ENCODE measurements around the gene RAB40AL. TPM values are rescaled to one million over a fixed set of nuclear protein-coding genes. Genes with fewer than 3 reads are reported as not detected.

Gene RAB40AL
- total and polyA plus RNA-seq, 4 donors, result 0.05 to 2.4 (median 0.80) TPM

- DNase-seq, result no peak
- Histone ChIP-seq H3K27ac (ENCODE audit: low read depth in 1 of 2, low read length in 1 of 2) (no peak overlapping the region), H3K4me3 (no peak overlapping the region), H3K27me3 (ENCODE audit: control insufficient read depth in 3 of 3, insufficient read depth in 3 of 3, low read length in 2 of 3) (peaks cover 4 to 11% (median 9%) of the 10 kb centered on the region in 3 donors), H3K9me3 (ENCODE audit: control insufficient read depth in 4 of 4, insufficient read depth in 3 of 4, low read length in 3 of 4) (no peaks in the 10 kb centered on the region), H3K36me3 (ENCODE audit: control insufficient read depth in 4 of 4, insufficient read depth in 4 of 4, low read length in 4 of 4) (no peaks in the 10 kb centered on the region), H3K9ac (ENCODE audit: insufficient read depth in 1 of 2, low read length in 2 of 2) (no peak overlapping the region), H3K4me1 (ENCODE audit: control insufficient read depth in 5 of 5, insufficient read depth in 5 of 5, low read length in 5 of 5) (no peaks in the 10 kb centered on the region)
- TF ChIP-seq CTCF (IDR thresholded peaks at IDR 0.05; ENCODE audit: control extremely low read depth, extremely low read depth), result no peak
- 62 to 85% methylated on average over 2 of the region's 2 CpGs for whole genome bisulfite sequencing, 2 donors
- ATAC-seq (ENCODE audit: insufficient read depth, low FRiP score), result no peak
Measured at GRCh38 chrX:102983205-102983604, 46.1 kb downstream of the RAB40AL start.

GRCh38 chrX:102985192-102985591 is 48.1 kb downstream of the RAB40AL start:
- no peaks in the 10 kb centered on the region for H3K9me3 ChIP-seq (ENCODE audit: control insufficient read depth in 4 of 4, insufficient read depth in 3 of 4, low read length in 3 of 4)
- TF ChIP-seq CTCF (IDR thresholded peaks at IDR 0.05; ENCODE audit: control extremely low read depth, extremely low read depth), result no peak
- H3K4me1 ChIP-seq (ENCODE audit: control insufficient read depth in 5 of 5, insufficient read depth in 5 of 5, low read length in 5 of 5), result no peaks in the 10 kb centered on the region
- H3K27ac ChIP-seq (ENCODE audit: low read depth in 1 of 2, low read length in 1 of 2), result no peak overlapping the region
- peaks cover 4 to 12% (median 9%) of the 10 kb centered on the region in 3 donors for H3K27me3 ChIP-seq (ENCODE audit: control insufficient read depth in 3 of 3, insufficient read depth in 3 of 3, low read length in 2 of 3)
- no peak for ATAC-seq (ENCODE audit: insufficient read depth, low FRiP score)
- no peak overlapping the region for H3K4me3 ChIP-seq
- no peaks in the 10 kb centered on the region for H3K36me3 ChIP-seq (ENCODE audit: control insufficient read depth in 4 of 4, insufficient read depth in 4 of 4, low read length in 4 of 4)
- 27 to 52% methylated on average over 3 of the region's 3 CpGs for WGBS, 2 donors
- H3K9ac ChIP-seq (ENCODE audit: insufficient read depth in 1 of 2, low read length in 2 of 2), result no peak overlapping the region
- no peak for DNase-seq

Other genes starting within 250 kb of the RAB40AL start
- 10 to 100 TPM in 1 of 2 donors, 1 to 10 TPM in 1; 6.0 to 23.9 TPM for gene GPRASP2, start 224.8 kb upstream of the RAB40AL start, total RNA-seq
- gene GPRASP2, start 224.8 kb upstream of the RAB40AL start, polyA plus RNA-seq, result 1 to 10 TPM; 2.4 to 2.8 TPM
- gene GPRASP3, start 216.5 kb upstream of the RAB40AL start, total RNA-seq, result 10 to 100 TPM in 1 of 2 donors, 1 to 10 TPM in 1; 3.4 to 12.9 TPM
- gene GPRASP3, start 216.5 kb upstream of the RAB40AL start, polyA plus RNA-seq, result under 1 TPM; 0.87 TPM
- gene BEX1, start 126.9 kb downstream of the RAB40AL start, total RNA-seq, result 1 to 10 TPM in 1 of 2 donors, under 1 TPM in 1; 0.89 to 2.1 TPM
- 1 to 10 TPM; 1.3 to 1.9 TPM for gene BEX1, start 126.9 kb downstream of the RAB40AL start, polyA plus RNA-seq
- gene NXF3, start 155.9 kb downstream of the RAB40AL start, total RNA-seq, result 1 to 10 TPM; 1.7 to 3.5 TPM
- 1 to 10 TPM; 1.6 to 3.9 TPM for gene NXF3, start 155.9 kb downstream of the RAB40AL start, polyA plus RNA-seq